Neural cell (in vitro differentiated cells): ENCODE data around the gene ADGRG7. TPM values are rescaled to one million over a fixed set of nuclear protein-coding genes. Genes with fewer than 3 reads are reported as not detected.
A peak's percentile ranks its signal among the peaks of the same experiment; 100 is the strongest.

Experiments
- H2AFZ ChIP-seq: fragments of 200-600, 300-800 bp; sonication (generic), shearing (Covaris generic); 2 replicates; pipeline ENCODE4 v1.6.0; 2014; ENCODE audit warnings: low read depth, mild to moderate bottlenecking, antibody characterized with exemption, low read length, moderate library complexity
- H3F3A ChIP-seq: fragments of 200-600 bp; shearing (Covaris generic); 2 replicates; pipeline ENCODE4 v1.6.1; 2016; ENCODE audit warnings: mild to moderate bottlenecking, moderate library complexity, mixed read lengths, antibody characterized with exemption, low read length; ENCODE audit not compliant: insufficient read depth, poor library complexity, severe bottlenecking
- H3K27ac ChIP-seq: fragments of 200-600, 300-800 bp; sonication (generic), shearing (Covaris generic); 2 replicates; pipeline ENCODE4 v1.5.1; 2014; ENCODE audit warnings: mild to moderate bottlenecking, low read length, moderate library complexity
- H3K27me3 ChIP-seq: fragments of 300-800, 200-600 bp; sonication (generic), shearing (Covaris generic); 2 replicates; pipeline ENCODE4 v1.6.0; 2014; ENCODE audit warnings: mild to moderate bottlenecking, low read depth, low read length, moderate library complexity; ENCODE audit not compliant: insufficient read depth
- H3K36me3 ChIP-seq: fragments of 300-800, 200-600 bp; sonication (generic), shearing (Covaris generic); 2 replicates; pipeline ENCODE4 v1.5.1; 2014; ENCODE audit warnings: mild to moderate bottlenecking, antibody characterized with exemption, low read length, moderate library complexity; ENCODE audit not compliant: insufficient read depth
- H3K4me2 ChIP-seq: fragments of 300-800, 200-600 bp; sonication (generic), shearing (Covaris generic); 2 replicates; pipeline ENCODE4 v1.6.0; 2014; ENCODE audit warnings: mild to moderate bottlenecking, low read length
- H3K4me3 ChIP-seq: fragments of 300-800, 200-600 bp; sonication (generic), shearing (Covaris generic); 2 replicates; pipeline ENCODE4 v1.5.1; 2014; ENCODE audit warnings: mild to moderate bottlenecking, low read length, moderate library complexity
- H3K79me2 ChIP-seq: fragments of 200-600 bp; shearing (Covaris generic); replicated peaks from 2 replicates; pipeline ENCODE4 v1.6.0; 2014; ENCODE audit warnings: mild to moderate bottlenecking, low read length, moderate library complexity; ENCODE audit not compliant: insufficient read depth
- H3K9ac ChIP-seq: fragments of 300-800, 200-600 bp; sonication (generic), shearing (Covaris generic); 2 replicates; pipeline ENCODE4 v1.6.1; 2016; ENCODE audit warnings: mild to moderate bottlenecking, low read length, mixed read lengths
- H3K9me2 ChIP-seq: fragments of 200-600 bp; shearing (Covaris generic); 2 replicates; pipeline ENCODE4 v1.6.1; 2016; ENCODE audit warnings: mild to moderate bottlenecking, low read length, mixed read lengths; ENCODE audit not compliant: insufficient read depth
- H3K9me3 ChIP-seq: fragments of 200-600, 300-800 bp; sonication (generic), shearing (Covaris generic); 2 replicates; pipeline ENCODE4 v1.6.1; 2016; ENCODE audit warnings: mild to moderate bottlenecking, mixed run types, low read length, moderate library complexity, mixed read lengths
- H4K20me1 ChIP-seq: fragments of 200-600 bp; shearing (Covaris generic); 2 replicates; pipeline ENCODE4 v1.6.1; 2016; ENCODE audit warnings: mild to moderate bottlenecking, mixed run types; ENCODE audit not compliant: insufficient read depth
- CTCF ChIP-seq: fragments of 450-650 bp; IDR thresholded peaks from 2 replicates; pipeline ENCODE4 v1.5.1; 2014; ENCODE audit warnings: antibody characterized with exemption, mild to moderate bottlenecking, moderate library complexity; ENCODE audit not compliant: poor library complexity, severe bottlenecking
- EP300 ChIP-seq: fragments of 450-650 bp; conservative IDR thresholded peaks from 2 replicates; pipeline ENCODE4 v1.6.1; 2014; ENCODE audit warnings: antibody characterized with exemption, mild to moderate bottlenecking, moderate library complexity; ENCODE audit not compliant: poor library complexity, severe bottlenecking
- EZH2 ChIP-seq: fragments of 200-600, 300-800 bp; shearing (Covaris generic), sonication (generic); IDR thresholded peaks from 2 replicates; pipeline ENCODE4 v1.6.1; 2014; ENCODE audit warnings: antibody characterized with exemption, low read length, borderline replicate concordance, mild to moderate bottlenecking; ENCODE audit not compliant: insufficient read depth, poor library complexity, severe bottlenecking
- MXI1 ChIP-seq: fragments of 450-650 bp; conservative IDR thresholded peaks from 2 replicates; pipeline ENCODE4 v1.6.1; 2014; ENCODE audit warnings: antibody characterized with exemption, mild to moderate bottlenecking; ENCODE audit not compliant: poor library complexity, severe bottlenecking
- POLR2AphosphoS5 ChIP-seq: IDR thresholded peaks from 2 replicates; pipeline ENCODE4 v1.6.1; 2012
- RAD21 ChIP-seq: fragments of 450-650 bp; conservative IDR thresholded peaks from 2 replicates; pipeline ENCODE4 v1.6.1; 2014; ENCODE audit warnings: antibody characterized with exemption, mild to moderate bottlenecking, moderate library complexity
- REST ChIP-seq: IDR thresholded peaks from 2 replicates; pipeline ENCODE4 v1.6.1; 2012; ENCODE audit warnings: borderline replicate concordance
- SMC3 ChIP-seq: fragments of 450-650 bp; conservative IDR thresholded peaks from 2 replicates; pipeline ENCODE4 v1.6.1; 2014; ENCODE audit warnings: antibody characterized with exemption, mild to moderate bottlenecking, moderate library complexity; ENCODE audit not compliant: poor library complexity
- TAF1 ChIP-seq: IDR thresholded peaks from 2 replicates; pipeline ENCODE4 v1.6.1; 2012; ENCODE audit warnings: low read depth
- polyA plus RNA-seq: library from polyadenylated mRNA; depleted of rRNA; stranded (reverse); fragments of >200 nt; gene quantifications from 2 replicates; pipeline ENCODE4 v1.2.3, GENCODE V29; 2014

The ADGRG7 gene
- polyA plus RNA-seq, 1 donor from 2014 or later, result not detected

GRCh38 chr3:100706365-100706764, 97.0 kb downstream of the ADGRG7 start:
- TF ChIP-seq SMC3 (no peak), CTCF (no peak), EP300 (no peak), POLR2AphosphoS5 (no peak), EZH2 (no peak), RAD21 (no peak), TAF1 (no peak), MXI1 (no peak), REST (no peak)
- no peak overlapping the region for H3K4me3 ChIP-seq
- H3K36me3 ChIP-seq, result no peaks in the 10 kb centered on the region
- H3K4me2 ChIP-seq, result no peak overlapping the region
- H4K20me1 ChIP-seq, result no peaks in the 10 kb centered on the region
- H3K9ac ChIP-seq, result no peak overlapping the region
- peaks cover 13% of the 10 kb centered on the region for H3K79me2 ChIP-seq
- H2AFZ ChIP-seq, result no peak overlapping the region
- peaks cover 5% of the 10 kb centered on the region for H3F3A ChIP-seq
- no peaks in the 10 kb centered on the region for H3K27me3 ChIP-seq
- no peaks in the 10 kb centered on the region for H3K9me2 ChIP-seq
- H3K9me3 ChIP-seq, result no peaks in the 10 kb centered on the region
- H3K27ac ChIP-seq, result no peak overlapping the region

GRCh38 chr3:100708644-100708988, 99.2 kb downstream of the ADGRG7 start:
- Histone ChIP-seq H3K79me2 (peaks cover 36% of the 10 kb centered on the region), H3K27me3 (no peaks in the 10 kb centered on the region), H3K9me2 (no peaks in the 10 kb centered on the region), H3K9ac (no peak overlapping the region), H4K20me1 (no peaks in the 10 kb centered on the region), H3K36me3 (no peaks in the 10 kb centered on the region), H3K4me3 (peak overlapping the region; percentile 81), H3K27ac (no peak overlapping the region), H3K4me2 (no peak overlapping the region), H3K9me3 (no peaks in the 10 kb centered on the region), H2AFZ (peak overlapping the region; percentile 34), H3F3A (peaks cover 5% of the 10 kb centered on the region)
- TF ChIP-seq EP300 (no peak), REST (no peak), CTCF (no peak), TAF1 (no peak), POLR2AphosphoS5 (no peak), RAD21 (no peak), MXI1 (no peak), EZH2 (no peak), SMC3 (no peak)
